Measurements from ENCODE around the gene EFNA5. TPM values are rescaled to one million over a fixed set of nuclear protein-coding genes. Genes with fewer than 3 reads are reported as not detected.

The EFNA5 gene
- total and polyA plus RNA-seq, 2 donors from 2014 or later, result 5.9 to 54.4 TPM

DNA sequence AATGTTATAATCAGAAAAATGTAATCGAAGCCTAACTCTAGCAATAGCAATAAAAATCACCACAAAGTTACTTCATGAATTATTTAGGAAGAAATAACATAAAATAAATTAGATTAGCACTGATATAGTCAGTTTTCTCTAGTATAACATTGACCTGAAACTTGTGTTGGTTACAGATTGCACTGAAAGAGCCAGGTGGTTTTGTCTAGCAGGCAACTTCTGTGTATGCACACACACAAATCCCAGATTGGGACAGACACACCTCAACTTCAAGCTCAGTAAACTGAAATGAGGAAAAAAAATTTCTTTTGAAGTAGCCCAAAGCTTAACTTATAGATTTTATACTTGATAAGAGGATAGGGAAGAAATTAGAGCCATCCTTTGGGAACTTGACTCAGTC is 129.3 kb downstream of the EFNA5 start:
- Histone ChIP-seq H3K9me3 (ENCODE audit: control insufficient read depth in 2 of 3, insufficient read depth in 1 of 3, low read length in 3 of 3) (no peaks in the 10 kb centered on the region), H3K4me3 (ENCODE audit: low read length in 3 of 3) (no peak overlapping the region), H3K27me3 (ENCODE audit: control insufficient read depth, insufficient read depth, low read length) (no peaks in the 10 kb centered on the region), H3K9ac (ENCODE audit: low read length in 3 of 3) (no peak overlapping the region), H3K36me3 (ENCODE audit: control insufficient read depth in 2 of 3, insufficient read depth in 3 of 3, low read length in 3 of 3) (no peaks in the 10 kb centered on the region), H3K27ac (ENCODE audit: low read depth in 2 of 2, low read length in 2 of 2) (no peak overlapping the region), H3K4me1 (ENCODE audit: control insufficient read depth in 2 of 3, insufficient read depth in 2 of 3, low read depth in 1 of 3, low read length in 3 of 3) (peaks cover 0 to 2% (median 0%) of the 10 kb centered on the region in 3 donors)
- TF ChIP-seq, protein P1, sequence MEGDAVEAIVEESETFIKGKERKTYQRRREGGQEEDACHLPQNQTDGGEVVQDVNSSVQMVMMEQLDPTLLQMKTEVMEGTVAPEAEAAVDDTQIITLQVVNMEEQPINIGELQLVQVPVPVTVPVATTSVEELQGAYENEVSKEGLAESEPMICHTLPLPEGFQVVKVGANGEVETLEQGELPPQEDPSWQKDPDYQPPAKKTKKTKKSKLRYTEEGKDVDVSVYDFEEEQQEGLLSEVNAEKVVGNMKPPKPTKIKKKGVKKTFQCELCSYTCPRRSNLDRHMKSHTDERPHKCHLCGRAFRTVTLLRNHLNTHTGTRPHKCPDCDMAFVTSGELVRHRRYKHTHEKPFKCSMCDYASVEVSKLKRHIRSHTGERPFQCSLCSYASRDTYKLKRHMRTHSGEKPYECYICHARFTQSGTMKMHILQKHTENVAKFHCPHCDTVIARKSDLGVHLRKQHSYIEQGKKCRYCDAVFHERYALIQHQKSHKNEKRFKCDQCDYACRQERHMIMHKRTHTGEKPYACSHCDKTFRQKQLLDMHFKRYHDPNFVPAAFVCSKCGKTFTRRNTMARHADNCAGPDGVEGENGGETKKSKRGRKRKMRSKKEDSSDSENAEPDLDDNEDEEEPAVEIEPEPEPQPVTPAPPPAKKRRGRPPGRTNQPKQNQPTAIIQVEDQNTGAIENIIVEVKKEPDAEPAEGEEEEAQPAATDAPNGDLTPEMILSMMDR (IDR thresholded peaks at IDR 0.05; ENCODE audit: borderline replicate concordance, extremely low read depth, insufficient read depth), result no peak
- no peak for FAIRE-seq
- DNase-seq, result no peak
- intact Hi-C loops (cut with DNase I), result no loop called here

DNA sequence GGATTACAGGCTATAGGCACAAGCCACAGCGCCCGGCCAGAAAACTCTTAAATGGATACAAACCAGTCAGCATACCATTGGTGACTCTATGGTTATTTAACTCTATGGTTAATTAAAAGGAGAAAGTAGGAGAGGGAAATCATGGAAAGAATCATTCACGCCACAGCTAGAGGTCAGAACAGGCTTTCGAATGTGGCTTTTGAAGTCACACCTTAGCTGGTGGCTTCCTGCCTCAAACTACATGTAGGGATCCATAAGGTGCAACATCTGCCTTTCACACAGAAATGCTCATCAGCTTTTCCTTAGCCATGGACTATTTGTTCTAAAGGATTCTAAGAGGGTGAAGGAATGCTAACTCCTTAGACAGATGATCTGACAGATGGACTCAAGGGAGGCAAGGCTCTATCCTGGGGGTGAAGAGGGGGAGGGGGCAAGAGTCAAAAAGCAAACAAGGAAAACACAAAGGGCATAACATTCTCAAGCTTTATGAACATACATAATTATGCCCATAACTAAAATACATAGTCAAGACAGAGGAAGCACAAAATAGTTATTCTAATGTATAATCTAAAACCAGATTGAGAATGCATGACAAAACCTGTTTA is 130.9 kb downstream of the EFNA5 start:
- Histone ChIP-seq H3K27me3 (ENCODE audit: control insufficient read depth, insufficient read depth, low read length) (no peaks in the 10 kb centered on the region), H3K27ac (ENCODE audit: low read depth in 2 of 2, low read length in 2 of 2) (no peak overlapping the region), H3K9me3 (ENCODE audit: control insufficient read depth in 2 of 3, insufficient read depth in 1 of 3, low read length in 3 of 3) (no peaks in the 10 kb centered on the region), H3K4me3 (ENCODE audit: low read length in 3 of 3) (no peak overlapping the region), H3K36me3 (ENCODE audit: control insufficient read depth in 2 of 3, insufficient read depth in 3 of 3, low read length in 3 of 3) (no peaks in the 10 kb centered on the region), H3K9ac (ENCODE audit: low read length in 3 of 3) (no peak overlapping the region), H3K4me1 (ENCODE audit: control insufficient read depth in 2 of 3, insufficient read depth in 2 of 3, low read depth in 1 of 3, low read length in 3 of 3) (peaks cover 0 to 2% (median 0%) of the 10 kb centered on the region in 3 donors)
- intact Hi-C loops (cut with DNase I), result no loop called here
- DNase-seq (no peak), FAIRE-seq (no peak)
- TF ChIP-seq, protein P1 (IDR thresholded peaks at IDR 0.05; ENCODE audit: borderline replicate concordance, extremely low read depth, insufficient read depth), result no peak

DNA sequence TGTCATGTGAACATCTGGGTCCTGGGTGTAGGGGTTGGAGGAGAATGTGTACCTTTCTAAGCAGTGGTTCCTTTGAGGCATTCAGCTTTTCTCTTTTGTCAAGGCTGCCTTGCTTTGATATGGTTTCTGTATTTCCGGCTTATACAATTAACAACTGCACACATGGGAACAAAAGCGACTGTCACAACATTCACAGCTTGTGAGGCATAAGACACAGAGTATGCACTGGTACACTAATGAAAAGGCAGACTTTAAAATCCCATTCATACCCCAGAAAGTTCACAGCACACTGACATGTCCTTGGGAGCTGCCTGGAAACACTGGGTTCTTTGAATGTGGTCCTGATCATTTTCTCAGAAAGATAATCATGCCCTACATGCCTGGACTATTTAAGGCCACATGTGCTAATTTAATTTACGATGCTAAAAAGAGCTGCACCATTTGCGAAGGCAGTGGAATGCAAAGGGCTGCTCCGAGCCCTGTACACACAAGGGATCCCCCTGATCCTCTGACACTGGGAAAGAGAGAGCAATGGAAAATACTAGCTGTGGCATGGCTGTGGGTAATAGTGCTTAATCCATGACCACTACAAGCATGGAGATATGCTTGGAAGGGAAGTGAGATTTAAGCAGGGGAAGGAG is 131.8 kb downstream of the EFNA5 start:
- intact Hi-C loops (cut with DNase I), result no loop called here
- H3K36me3 ChIP-seq (ENCODE audit: control insufficient read depth in 2 of 3, insufficient read depth in 3 of 3, low read length in 3 of 3), result no peaks in the 10 kb centered on the region
- DNase-seq (no peak), FAIRE-seq (no peak)
- no peak overlapping the region for H3K9ac ChIP-seq (ENCODE audit: low read length in 3 of 3)
- H3K27me3 ChIP-seq (ENCODE audit: control insufficient read depth, insufficient read depth, low read length), result no peaks in the 10 kb centered on the region
- no peak overlapping the region for H3K4me3 ChIP-seq (ENCODE audit: low read length in 3 of 3)
- peaks cover 0 to 2% (median 0%) of the 10 kb centered on the region in 3 donors for H3K4me1 ChIP-seq (ENCODE audit: control insufficient read depth in 2 of 3, insufficient read depth in 2 of 3, low read depth in 1 of 3, low read length in 3 of 3)
- no peaks in the 10 kb centered on the region for H3K9me3 ChIP-seq (ENCODE audit: control insufficient read depth in 2 of 3, insufficient read depth in 1 of 3, low read length in 3 of 3)
- H3K27ac ChIP-seq (ENCODE audit: low read depth in 2 of 2, low read length in 2 of 2), result no peak overlapping the region
- TF ChIP-seq, protein P1 (IDR thresholded peaks at IDR 0.05; ENCODE audit: borderline replicate concordance, extremely low read depth, insufficient read depth), result no peak

Data from kidney (tissue), 14 donors.